Endometrial microvascular endothelial cells (primary cell): ENCODE measurements around the gene PMVK. TPM values are rescaled to one million over a fixed set of nuclear protein-coding genes. Genes with fewer than 3 reads are reported as not detected.
"Not testable (repeated sequence)": the region's sequence is repeated elsewhere in the genome, so short reads cannot be mapped to it uniquely, and the experiment has no call there.

Experiments used
- in situ Hi-C: cut with HindIII; loops from 2 replicates; pipeline ENCODE4 v1.10.0; 2017; ENCODE audit warnings: low sequenced_read_pairs, low pct_unique_long_range_greater_than_20kb; ENCODE audit errors: inconsistent ontology term
- total RNA-seq: library from RNA; depleted of rRNA; stranded (reverse); fragments of >200 nt; gene quantifications from one replicate; pipeline ENCODE4 v1.2.3, GENCODE V29; 2015; ENCODE audit errors: inconsistent ontology term

PMVK gene
- total RNA-seq, 1 donor from 2014 or later, result 16.1 TPM

GRCh38 chr1:154935749-154936554 is 567 bp downstream of the PMVK start:
- in situ Hi-C loops, result no loop called here

DNA sequence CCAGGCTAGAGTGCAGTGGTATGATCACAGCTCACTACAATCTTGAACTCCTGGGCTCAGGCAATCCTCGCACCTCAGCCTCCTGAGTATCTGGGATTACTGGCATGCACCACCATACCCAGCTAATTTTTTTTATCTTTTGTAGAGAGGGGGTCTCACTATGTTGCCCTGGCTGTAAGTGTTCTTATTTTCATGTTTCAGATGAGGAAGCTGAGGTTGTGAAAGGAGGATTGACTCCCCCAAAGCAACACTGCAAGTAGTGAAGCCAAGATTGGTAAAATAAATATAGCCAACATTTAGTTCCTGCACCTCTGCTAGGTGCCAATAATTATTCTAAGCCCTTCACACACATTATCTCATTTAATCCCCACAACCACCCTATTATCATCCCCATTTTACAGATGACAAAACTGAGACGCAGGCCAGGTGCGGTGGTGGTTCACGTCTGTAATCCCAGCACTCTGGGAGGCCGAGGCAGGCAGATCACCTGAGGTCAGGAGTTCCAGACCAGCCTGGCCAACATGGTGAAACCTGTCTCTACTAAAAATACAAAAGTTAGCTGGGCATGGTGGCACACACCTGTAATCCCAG is 2.1 kb downstream of the PMVK start:
- in situ Hi-C loops, result no loop called here

GRCh38 chr1:154931940-154932487 is 4.5 kb downstream of the PMVK start:
- in situ Hi-C loops, result no loop called here

- in situ Hi-C loops, result no loop called here
Measured at GRCh38 chr1:154926201-154926600, 10.3 kb downstream of the PMVK start.

GRCh38 chr1:154925335-154926170 is 11.0 kb downstream of the PMVK start:
- in situ Hi-C loops, result no loop called here

GRCh38 chr1:154923695-154924094 is 12.8 kb downstream of the PMVK start:
- in situ Hi-C loops, result no loop called here

DNA sequence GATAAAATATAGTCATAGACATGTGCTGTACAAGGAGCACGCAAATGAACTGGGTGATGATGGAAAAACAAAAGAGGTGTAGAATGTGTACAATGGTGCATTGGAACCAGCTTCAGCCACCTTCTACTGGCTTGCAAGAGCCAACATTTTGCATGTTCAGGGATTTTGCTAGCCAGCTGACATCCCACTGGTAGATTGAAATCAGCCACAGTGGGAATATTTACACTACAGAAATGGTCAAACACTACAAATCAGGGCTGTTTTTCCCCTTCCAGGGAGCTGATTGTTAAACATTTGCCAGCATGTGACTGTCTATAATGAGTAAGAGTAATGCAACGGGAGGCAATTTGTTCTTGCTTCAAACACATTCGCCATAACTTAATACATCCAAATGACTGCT is 23.2 kb downstream of the PMVK start:
- in situ Hi-C loops, result no loop called here

DNA sequence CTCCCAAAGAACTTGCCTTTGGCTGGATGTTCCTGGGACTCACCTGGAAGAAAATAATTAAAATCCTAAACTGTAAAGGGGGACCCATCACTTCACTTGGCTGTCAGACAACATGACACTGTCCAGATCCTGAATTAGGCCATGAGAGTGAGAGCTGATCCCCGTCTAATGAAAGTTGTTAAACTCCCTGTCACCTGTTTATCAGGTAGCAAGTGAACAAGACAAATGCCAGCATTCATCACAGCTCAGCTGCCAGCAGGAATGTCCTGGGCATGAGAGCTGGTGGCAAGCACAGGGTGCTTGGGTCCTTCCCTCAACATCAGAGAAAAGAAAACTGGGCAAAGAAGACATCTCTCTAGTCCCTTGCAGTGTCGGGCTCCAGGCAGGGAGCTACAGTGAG is 23.8 kb downstream of the PMVK start:
- in situ Hi-C loops, result no loop called here

- in situ Hi-C loops, result no loop called here
Measured at GRCh38 chr1:154911691-154912550, 24.6 kb downstream of the PMVK start.

GRCh38 chr1:154910851-154911250 is 25.7 kb downstream of the PMVK start:
- in situ Hi-C loops, result no loop called here

GRCh38 chr1:154908937-154909336 is 27.6 kb downstream of the PMVK start:
- in situ Hi-C loops, result no loop called here

DNA sequence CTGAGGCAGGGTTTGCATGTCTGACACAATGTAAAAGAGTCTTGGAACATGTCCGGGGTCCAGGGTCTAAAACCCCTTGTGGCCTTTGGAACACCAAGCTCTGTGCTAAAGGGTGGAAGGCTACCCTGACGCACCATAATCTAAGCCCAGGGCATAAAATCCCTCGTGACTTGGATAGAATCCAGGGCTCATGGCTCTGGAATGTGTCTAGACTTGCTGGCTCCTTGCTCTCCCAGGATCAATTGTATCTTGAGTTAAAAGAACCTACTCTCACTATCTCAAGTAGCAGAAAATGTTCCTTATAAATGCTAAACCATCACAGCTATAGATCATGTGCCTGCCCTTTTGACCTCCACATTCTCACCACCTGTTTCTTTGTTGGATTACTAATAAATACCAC is 28.4 kb downstream of the PMVK start:
- in situ Hi-C loops, result not testable (repeated sequence)

DNA sequence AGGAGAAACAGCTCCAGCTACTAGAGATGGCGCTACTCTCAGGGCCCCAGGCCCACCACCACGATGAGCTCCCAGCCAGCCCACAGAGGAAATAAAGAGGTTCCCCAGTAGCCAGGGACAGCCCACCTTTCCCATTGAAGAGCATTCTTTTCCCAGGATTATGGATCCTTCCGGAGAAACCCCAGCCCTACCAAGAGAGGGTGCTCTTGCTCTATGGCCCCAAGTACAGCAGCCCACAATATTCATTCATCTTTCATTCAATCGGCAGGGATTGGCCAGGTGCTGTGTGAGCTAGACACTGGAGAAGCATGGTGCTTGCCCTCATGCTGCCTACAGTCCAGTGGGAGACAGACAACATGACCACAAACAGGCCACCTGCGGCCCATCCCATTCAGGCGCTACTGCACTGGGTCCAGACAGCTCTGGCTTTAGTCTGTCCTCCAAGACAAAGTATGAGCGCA is 29.9 kb downstream of the PMVK start:
- in situ Hi-C loops, result no loop called here

GRCh38 chr1:154902938-154903566 is 33.5 kb downstream of the PMVK start:
- in situ Hi-C loops, result no loop called here

- in situ Hi-C loops, result no loop called here
Measured at GRCh38 chr1:154901591-154901990, 34.9 kb downstream of the PMVK start.

DNA sequence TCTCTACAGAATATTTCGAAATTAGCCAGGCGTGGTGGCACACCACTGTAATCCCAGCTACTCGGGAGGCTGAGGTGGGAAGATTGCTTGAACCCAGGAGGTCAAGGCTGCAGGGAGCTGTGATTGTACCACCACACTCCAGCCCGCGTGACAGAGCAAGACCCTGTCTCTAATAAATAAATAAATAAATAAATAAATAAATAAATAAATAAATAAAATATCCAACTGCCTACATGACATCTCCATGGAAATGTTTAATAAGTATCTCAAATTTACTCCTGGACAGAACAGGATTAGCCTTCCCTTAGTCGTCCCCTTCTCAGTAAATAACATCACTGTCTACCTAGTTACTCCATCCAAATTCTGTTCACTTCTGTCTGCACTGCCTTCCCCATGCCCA is 37.5 kb downstream of the PMVK start:
- in situ Hi-C loops, result no loop called here

DNA sequence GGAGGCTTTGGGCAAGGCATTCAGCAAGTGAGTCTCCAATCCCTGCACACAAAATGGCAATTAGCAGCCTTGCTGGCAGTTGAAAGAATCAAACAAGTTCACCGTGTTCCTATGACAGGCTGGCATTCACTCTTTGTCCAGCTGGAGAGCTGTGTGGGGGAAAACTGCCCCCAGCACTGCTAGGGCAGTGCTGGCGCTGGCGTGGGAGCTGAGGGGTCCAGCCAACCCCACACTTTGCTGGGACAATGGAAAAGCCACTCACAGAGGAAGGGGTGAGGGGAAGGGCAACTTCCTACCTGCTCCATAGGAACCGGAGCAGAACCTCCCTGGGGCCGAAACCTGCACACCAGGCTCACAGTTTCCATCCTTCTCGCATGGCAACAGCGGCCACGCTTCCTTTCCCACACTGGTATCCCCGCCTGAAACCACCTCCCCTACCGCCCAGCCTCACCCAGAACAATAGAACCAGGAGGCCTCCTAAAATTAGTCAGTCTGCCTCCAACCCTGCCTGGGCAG is 39.7 kb downstream of the PMVK start:
- in situ Hi-C loops, result no loop called here

GRCh38 chr1:154895798-154896197 is 40.7 kb downstream of the PMVK start:
- in situ Hi-C loops, result no loop called here
